MM.1S (cell line): ENCODE measurements around the gene KRTAP12-4.

ENCODE experiments used
- EZH2 ChIP-seq: fragments of 300-600 bp; sonication (generic); optimal IDR thresholded peaks from 2 replicates; pipeline ENCODE3; 2017; ENCODE audit warnings: low read depth, mild to moderate bottlenecking, antibody characterized with exemption, low read length, mixed read lengths
- TF ChIP-seq, protein P1 (sequence below): fragments of 300-600 bp; sonication (generic); IDR thresholded peaks from 2 replicates; pipeline ENCODE4 v1.5.1; 2016; ENCODE audit warnings: antibody characterized with exemption, low read length, mixed read lengths

DNA sequence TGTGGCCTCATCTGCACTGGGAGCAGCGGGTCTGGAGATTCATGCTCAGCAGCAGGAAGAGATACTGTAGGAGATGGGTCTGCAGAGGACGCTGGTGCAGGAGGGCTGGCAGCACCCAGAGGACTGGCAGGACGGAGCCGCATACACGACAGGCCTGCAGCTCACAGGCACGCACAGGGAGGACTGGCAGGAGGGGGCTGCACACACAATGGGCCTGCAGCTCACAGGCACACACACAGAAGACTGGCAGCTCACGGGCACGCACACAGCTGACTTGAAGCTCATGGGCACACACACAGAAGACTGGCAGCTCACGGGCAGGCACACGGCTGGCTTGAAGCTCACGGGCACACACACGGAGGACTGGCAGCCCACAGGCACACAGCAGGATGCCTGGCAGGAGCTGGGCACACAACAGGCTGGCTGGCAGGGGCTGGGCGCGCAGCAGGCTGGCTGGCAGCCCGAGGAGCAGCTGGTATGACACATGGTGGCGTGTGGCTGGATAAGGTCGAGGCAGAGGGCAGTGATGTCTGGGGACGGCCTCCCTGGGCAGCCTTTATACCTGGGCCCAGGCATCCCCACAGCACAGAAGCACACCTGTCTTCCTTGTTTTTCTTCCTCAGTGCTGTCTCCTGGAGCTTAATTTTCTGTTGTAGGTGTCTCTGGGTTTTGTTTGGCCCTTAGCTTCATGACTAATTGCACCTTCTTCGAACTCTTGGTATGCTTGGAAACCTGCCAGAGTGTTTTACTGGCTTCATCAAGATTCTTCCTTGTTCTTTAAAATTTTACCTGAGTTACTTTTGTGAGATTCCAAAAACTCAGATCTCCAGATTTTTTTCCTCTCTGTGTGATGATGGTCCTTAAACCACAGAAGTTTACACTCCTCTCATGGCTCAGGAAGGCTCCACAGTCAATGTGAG lies 12.2 kb upstream of the KRTAP12-4 start, which contains the start of gene KRTAP12-2:
- TF ChIP-seq, protein P1, sequence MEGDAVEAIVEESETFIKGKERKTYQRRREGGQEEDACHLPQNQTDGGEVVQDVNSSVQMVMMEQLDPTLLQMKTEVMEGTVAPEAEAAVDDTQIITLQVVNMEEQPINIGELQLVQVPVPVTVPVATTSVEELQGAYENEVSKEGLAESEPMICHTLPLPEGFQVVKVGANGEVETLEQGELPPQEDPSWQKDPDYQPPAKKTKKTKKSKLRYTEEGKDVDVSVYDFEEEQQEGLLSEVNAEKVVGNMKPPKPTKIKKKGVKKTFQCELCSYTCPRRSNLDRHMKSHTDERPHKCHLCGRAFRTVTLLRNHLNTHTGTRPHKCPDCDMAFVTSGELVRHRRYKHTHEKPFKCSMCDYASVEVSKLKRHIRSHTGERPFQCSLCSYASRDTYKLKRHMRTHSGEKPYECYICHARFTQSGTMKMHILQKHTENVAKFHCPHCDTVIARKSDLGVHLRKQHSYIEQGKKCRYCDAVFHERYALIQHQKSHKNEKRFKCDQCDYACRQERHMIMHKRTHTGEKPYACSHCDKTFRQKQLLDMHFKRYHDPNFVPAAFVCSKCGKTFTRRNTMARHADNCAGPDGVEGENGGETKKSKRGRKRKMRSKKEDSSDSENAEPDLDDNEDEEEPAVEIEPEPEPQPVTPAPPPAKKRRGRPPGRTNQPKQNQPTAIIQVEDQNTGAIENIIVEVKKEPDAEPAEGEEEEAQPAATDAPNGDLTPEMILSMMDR: no peak
- TF ChIP-seq EZH2: no peak
